ENCODE measurements around the gene CREB3L1. TPM values are rescaled to one million over a fixed set of nuclear protein-coding genes. Genes with fewer than 3 reads are reported as not detected.

CREB3L1 gene
- total RNA-seq, 1 donor from 2014 or later = 2.4 TPM

- no peak for TF ChIP-seq CTCF (conservative IDR thresholded peaks at IDR 0.05; ENCODE audit: low read depth, low read length)
- H3K4me3 ChIP-seq (ENCODE audit: low read depth, low read length) = no peak overlapping the region
- no peak for DNase-seq (ENCODE audit: low read depth)
Observed at GRCh38 chr11:46333394-46333947, 56.0 kb downstream of the CREB3L1 start.

- no peak for DNase-seq (ENCODE audit: low read depth)
- TF ChIP-seq CTCF (conservative IDR thresholded peaks at IDR 0.05; ENCODE audit: low read depth, low read length) = no peak
- H3K4me3 ChIP-seq (ENCODE audit: low read depth, low read length) = no peak overlapping the region
Observed at GRCh38 chr11:46334211-46334610, 56.7 kb downstream of the CREB3L1 start.

GRCh38 chr11:46335271-46335670, 57.8 kb downstream of the CREB3L1 start:
- H3K4me3 ChIP-seq (ENCODE audit: low read depth, low read length) = no peak overlapping the region
- TF ChIP-seq CTCF (conservative IDR thresholded peaks at IDR 0.05; ENCODE audit: low read depth, low read length) = no peak
- DNase-seq (ENCODE audit: low read depth) = no peak

GRCh38 chr11:46335890-46336562, 58.6 kb downstream of the CREB3L1 start:
- no peak for TF ChIP-seq CTCF (conservative IDR thresholded peaks at IDR 0.05; ENCODE audit: low read depth, low read length)
- no peak for DNase-seq (ENCODE audit: low read depth)

GRCh38 chr11:46336563-46337180, 59.2 kb downstream of the CREB3L1 start:
- no peak for TF ChIP-seq CTCF (conservative IDR thresholded peaks at IDR 0.05; ENCODE audit: low read depth, low read length)
- DNase-seq (ENCODE audit: low read depth) = no peak
- no peak overlapping the region for H3K4me3 ChIP-seq (ENCODE audit: low read depth, low read length)

More at GRCh38 chr11:46335890-46336562, 58.6 kb downstream of the CREB3L1 start:
- H3K4me3 ChIP-seq (ENCODE audit: low read depth, low read length) = no peak overlapping the region

- H3K4me3 ChIP-seq (ENCODE audit: low read depth, low read length) = no peak overlapping the region
- DNase-seq (ENCODE audit: low read depth) = no peak
- no peak for TF ChIP-seq CTCF (conservative IDR thresholded peaks at IDR 0.05; ENCODE audit: low read depth, low read length)
Observed at GRCh38 chr11:46337626-46338345, 60.3 kb downstream of the CREB3L1 start.

All from epithelial cell of proximal tubule (primary cell).